ENCODE data around the gene SLC38A10. TPM values are rescaled to one million over a fixed set of nuclear protein-coding genes. Genes with fewer than 3 reads are reported as not detected.

SLC38A10 gene
- total RNA-seq, 1 experiment from 2014 or later: 109 TPM

DNA sequence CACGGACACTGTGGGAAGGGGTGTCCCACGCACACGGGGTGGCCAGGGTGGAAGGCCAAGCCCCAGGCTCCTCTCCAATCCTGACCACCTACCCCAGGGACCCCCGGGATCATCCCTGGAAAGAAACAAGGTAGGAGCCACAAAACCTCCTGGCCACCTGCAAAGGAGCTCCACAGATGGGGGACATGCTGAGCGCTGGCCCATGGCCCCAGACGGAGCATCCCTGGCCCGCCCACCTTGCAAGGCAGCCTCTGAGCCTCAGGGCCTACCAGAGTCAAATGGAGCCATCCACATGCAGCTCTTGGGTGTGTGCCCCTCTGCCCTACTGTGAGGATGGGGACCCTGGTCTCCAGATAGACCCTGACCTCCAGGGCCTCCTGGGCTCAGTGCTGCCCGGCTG is 16.3 kb downstream of the SLC38A10 start:
- DNase-seq (ENCODE audit: low spot score): no peak

DNA sequence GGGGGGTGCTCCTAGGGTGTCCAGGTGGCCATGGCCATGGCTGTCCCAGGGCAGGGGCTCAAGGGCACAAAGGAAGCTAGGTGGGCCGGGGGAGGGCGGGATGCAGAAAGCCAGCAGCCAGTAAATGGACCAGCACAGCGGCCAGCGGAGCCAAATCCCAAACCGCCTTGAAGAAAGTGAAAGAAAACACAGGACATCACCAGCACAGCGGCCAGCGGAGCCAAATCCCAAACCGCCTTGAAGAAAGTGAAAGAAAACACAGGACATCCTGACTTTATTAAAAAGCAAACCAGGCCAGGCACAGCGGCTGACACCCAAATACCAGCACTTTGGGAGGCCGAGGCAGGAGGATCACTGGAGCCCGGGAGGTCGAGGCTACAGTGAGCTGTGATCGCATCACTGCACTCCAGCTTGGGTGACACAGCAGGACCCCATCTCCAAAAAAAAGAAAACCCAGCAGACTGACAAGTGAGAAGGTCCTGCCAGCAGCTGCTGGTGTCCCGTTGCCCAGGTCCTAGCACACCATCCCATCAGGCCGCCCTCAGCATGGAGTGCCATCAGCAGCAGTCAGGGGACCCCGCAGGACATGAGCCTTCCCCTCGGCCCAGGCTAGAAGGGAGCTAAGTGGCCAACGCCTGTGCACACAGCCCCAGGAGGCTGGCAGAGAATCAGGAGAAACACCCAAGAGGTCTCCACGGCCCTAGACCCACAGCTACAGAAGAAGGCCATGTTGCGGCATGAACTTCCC is 17.0 kb downstream of the SLC38A10 start:
- no peak for DNase-seq (ENCODE audit: low spot score)

DNA sequence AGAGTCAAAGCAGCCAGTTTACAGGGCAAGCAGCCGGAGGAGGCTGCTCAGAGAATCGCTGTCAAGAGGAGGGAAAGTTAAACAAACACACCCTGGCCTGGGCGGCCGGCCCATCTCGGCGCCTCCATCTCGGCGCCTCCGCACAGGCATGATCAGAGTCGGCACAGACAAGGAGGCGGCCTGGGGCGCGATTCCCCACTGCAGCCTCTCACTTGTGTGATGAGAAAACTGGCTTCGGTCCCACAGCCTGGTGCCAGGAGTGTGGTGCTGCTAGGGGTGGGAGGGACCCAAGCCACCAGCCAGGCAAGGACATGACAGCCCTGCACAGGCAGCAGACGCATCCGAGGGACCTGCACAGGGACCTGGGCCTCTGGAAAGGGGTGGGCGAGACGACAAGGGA is 17.7 kb downstream of the SLC38A10 start:
- no peak for DNase-seq (ENCODE audit: low spot score)

DNA sequence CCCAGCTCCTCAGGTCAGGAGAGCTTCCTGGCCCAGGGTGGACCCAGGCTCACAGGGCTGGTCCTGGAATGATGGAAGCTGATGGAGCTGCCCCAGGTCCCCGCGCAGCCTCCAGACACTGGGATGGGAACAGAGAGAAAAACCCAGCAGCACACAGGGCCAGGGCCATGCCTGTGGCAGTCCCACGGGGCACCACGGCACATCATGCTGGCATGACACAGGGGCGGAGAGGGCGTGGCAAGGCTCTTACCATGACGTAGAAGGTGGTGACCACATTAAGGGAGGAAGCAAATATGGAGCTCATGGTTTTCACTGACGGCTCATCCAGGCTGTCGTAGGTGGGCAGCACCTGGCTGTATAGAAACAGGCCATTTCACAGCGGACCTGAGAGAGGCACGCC is 18.3 kb downstream of the SLC38A10 start:
- DNase-seq (ENCODE audit: low spot score): no peak

DNA sequence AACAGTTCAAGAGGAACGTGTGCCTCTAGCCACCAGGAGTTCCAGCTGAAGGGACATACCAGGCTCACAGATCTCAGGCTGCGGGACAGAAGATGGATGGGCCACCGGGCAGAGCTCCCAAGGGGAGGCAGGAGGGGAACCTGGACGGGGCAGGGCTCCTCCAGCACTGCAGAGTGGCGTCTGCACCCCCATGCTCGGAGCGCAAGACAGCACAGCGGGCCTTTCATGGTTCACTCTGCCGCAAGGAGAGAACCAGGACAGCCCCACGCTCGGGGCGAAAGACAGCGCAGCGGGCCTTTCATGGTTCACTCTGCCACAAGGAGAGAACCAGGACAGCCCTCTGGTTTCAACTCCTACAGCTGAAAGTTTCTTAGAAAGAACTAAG is 20.6 kb downstream of the SLC38A10 start:
- no peak for DNase-seq (ENCODE audit: low spot score)

DNA sequence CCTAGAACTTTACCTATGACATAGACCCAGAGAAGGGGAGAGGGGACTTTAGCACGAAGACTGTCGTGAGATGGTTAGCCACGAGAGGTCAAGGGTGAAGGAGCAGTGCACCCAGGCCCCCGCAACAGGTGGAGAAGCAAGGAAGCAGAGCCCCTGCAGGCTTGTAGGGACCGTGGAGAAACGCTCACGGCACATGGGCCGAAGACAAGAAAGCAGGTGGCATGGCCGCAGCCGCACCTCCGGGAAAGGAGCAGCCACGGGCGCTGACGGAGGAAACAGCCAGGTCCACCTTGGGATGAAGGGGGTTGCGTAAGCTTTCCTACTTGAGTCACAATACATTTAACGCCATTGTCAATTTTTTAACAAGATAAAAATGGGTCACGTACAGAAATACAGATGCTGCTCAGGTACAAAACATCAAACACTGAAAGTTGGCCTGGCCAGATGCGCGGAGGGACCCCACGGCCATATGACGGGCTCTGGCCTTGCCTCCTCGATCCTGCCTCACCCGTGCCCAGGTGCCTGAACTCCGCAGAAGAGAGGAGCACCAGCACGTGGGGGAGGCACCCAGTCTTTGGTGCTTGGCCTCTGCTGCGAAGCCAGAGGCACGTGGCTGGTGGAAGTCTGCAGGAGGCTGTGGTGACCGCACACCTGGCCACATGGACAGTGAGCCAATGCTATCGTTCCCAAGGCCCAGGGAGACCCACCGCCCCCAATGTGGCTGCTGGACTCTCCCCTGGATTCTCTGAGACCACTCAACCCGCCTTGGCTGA is 21.2 kb downstream of the SLC38A10 start:
- no peak for DNase-seq (ENCODE audit: low spot score)

DNA sequence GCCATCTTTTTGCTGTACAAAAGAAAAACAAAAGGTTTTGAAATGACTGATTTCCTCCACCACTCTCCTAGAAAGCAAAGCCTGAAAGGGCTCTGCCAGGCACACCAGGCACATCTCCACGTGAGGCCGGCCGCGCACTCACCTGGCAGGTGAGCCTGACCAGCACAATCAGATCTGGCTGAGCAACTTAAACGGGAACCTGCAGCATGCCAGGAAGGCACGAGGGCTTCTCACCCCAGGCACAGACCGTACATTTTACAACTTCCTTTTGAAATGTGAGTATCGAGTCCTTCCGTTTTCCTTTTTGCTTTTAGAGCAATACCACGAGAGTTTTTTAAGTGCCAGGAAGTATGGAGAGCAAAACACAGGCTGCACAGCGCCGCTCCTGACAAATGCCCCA is 22.5 kb downstream of the SLC38A10 start:
- no peak for DNase-seq (ENCODE audit: low spot score)

DNA sequence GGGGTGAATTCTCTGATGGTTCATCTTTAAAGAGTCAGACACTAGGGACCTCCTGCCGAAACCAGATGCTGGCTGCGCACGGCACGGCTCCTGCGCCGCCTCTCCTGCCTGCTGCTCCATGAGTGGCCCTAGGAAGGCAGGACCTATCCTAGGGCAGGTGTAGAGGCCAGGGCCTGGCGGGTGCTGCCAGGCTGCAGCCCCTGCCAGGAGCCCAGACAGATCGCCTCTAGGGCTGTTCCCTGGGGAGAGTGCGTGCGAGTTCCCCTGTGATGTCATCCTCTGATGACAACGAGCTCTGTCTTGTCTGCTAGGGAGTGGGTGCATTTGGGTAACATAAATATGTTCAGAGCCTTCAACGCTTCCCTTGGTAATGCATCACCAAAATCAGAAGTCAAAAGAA is 23.9 kb downstream of the SLC38A10 start:
- no peak for DNase-seq (ENCODE audit: low spot score)

DNA sequence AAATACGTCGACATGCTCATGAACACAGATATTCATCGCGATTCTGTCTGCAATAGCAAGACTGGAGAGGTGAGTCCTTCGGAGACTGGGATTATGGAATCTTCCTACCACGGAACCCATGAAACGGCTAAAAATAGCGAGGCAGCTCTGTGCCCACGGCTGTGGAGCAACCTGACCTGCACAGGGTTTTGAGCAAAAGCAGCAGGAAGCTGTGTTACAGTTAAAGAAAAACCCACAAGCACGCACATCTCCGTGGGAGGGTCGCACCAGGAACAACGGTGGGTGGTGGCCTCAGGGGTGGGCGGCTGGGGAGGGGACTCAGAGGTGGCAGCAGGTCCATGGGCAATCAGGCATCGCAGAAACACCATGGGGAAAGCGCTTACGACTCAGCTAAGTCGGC is 24.8 kb downstream of the SLC38A10 start:
- DNase-seq (ENCODE audit: low spot score): no peak

DNA sequence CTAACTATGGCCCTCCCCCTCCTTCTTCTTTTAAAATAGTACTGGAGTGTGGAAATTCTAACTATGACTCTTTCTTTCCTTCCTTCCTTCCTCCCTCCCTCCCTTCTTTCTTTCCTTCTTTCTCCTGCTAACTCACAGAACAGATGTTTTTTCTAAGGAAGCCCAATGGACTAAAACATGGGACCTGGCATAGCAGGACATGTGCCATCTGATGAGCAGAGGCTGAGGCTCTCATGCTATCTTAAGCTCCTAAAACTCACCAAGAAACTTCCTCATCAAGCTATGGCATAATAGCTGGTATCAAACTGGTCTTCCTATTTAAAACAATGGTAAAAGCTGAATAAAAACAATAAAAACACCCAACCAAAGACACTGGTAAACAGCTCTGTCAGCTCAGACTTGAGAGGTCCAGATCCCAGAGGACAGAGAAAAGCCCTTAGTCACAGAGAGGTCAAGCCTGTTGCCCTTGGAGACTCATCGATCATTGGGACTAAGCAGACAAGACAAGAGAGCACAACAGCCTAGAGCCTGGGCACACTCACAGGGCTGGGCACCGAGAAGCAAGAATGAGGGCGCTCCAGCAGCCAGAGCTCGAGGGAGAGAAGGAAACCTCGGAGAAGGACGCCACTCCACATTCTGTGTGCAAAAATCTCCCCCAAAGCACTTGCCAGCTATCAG is 27.6 kb downstream of the SLC38A10 start:
- DNase-seq (ENCODE audit: low spot score): no peak

DNA sequence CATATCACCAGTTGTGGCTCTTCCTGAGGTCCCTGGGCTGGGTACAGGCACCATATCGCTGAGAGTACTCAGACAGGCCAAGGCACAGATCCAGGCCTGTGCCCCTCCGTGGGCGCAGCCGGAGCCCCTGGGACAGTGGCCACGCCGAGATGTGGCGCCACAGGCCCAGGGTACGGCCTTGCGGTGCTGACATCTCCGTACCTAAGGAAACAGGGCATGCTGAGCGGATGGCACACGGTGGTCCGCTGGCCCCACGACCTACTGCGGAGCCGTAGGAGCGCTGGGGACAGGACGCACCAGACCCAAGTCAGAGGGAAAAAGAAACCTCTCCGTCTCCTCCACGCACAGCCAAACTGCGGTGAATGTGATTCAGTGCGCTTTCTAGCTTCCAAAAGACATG is 29.5 kb downstream of the SLC38A10 start:
- DNase-seq (ENCODE audit: low spot score): no peak

DNA sequence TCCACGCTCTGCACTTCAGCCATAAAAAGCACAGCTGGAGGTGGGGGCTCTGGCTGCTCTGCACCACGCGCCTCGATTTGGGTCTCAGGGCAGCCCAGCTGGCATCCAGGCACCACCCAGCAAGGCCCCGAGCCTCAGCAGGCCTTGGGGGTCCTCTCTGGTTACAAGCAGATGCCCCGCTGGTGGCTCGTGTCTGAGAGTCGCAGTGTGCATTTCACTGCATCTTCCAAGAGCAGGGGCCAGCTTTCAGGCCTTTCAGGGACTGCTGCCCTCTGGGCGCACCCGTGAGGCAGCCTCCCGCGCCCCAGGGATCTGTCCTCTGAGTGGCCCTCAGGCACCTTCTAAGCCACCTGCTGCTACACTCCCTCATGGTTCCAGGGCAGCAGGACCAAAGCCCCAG is 30.5 kb downstream of the SLC38A10 start:
- no peak for DNase-seq (ENCODE audit: low spot score)

DNA sequence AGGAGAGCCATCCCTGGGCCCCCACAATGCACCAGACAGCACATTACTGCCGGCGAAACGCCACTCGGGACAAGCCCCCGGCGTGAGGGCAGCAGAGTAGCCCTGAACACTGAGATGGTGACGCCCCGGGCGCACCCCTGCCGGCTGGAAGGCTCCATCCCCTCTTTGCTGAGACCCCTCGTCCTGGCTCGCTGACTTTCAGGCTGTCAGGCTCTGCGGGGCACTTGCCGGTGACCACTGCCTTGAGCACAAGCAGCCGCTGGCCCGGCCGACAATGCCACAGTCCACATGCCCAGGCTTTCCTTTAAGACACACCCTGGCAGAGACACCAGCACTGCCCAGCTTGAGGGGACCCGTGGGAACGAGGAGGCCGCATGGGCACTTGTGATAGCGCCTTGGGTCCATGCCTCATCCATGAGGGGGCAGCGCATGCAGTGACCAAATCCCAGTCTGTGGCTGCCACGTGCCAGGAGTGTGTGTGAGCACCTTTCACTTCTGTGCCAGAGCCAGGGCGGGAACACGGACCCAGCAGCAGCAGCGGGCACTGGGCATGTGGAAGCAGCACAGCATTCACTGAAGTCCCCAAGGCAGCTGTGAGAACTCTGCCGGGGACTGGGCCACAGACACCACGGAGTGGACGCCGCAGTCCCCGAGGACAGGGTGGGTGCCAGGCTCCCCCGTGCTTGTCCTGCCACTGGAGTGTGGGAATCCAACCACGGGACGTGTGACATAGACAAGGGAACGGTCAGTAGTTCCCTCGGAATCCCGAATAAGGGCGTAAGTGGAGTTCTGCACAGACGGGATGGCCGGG is 31.5 kb downstream of the SLC38A10 start:
- DNase-seq (ENCODE audit: low spot score): no peak

DNA sequence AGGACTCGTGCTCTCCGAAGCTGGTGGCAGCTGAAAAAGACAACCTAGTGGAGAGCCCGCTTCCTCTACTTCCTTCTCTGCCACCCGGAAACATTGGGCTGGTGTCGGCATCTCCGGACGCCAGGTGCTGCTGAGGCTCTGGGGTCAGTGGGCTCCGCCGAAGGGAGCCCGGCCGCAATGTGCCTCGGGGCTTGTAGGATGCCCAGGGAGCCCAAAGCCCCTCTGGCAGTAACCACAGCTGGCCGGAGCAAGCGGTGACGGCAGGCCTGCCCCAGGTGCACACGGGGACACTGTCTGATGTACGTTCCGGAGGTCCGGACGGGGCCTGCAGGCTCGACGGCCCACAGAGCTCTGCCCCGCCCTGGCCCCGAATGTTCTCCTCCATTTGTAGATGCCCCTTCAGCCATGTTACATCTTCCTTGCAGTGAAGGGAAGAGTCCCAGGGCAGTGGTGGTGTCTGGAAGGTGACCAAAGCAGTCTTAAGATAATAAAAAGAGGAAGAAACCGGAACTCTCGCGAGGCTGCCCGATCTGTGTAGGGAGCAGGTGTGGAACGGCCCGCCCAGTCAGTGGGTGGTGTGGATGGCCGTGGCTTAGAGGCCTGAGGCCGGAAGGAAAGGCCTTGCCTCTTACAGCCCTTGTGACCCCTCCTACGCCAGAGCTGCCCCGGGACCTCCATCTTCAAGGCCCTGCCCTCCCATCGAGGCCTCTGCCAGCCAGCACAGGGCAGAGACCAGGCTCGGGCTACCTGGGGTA is 33.3 kb downstream of the SLC38A10 start:
- no peak for DNase-seq (ENCODE audit: low spot score)

DNA sequence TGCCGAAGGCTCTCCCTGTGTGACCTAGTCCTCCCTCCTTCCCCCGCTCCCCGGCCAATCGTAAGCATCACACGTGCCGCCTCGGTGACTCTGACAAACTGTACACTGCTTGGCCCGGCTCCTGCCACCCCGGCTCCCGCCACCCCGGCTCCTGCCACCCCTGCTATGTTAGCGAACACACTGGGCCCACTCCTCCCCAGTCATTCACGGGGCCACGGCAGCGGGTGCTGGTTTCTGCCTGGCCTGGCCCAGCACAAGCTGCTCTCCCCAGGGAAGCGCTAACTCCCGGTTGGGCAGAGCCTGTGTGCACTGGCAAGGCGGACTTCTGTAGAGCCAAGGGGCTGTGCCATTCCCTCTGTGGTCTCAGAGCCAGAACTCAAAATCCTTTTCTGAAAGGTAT is 34.0 kb downstream of the SLC38A10 start:
- DNase-seq (ENCODE audit: low spot score): no peak

DNA sequence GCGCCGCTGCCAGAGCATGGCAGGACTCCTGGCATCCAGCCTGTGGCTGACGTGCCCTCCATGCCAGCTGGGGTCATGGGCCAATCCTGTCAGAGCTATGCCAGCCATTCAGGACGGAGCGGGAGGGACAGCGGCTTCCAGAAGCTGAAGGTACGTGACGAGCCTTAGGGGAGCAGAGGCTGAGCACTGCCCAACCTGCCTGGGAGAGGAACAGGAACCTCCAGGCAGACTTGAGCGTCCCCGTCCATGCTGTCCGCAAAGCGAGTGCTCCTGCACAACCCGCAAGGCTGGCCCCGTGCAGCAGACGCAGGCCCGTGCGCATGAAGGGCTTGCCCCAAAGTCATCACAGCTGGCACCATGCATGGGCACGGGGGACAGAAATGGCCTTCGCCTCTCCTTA is 34.5 kb downstream of the SLC38A10 start:
- DNase-seq (ENCODE audit: low spot score): no peak

DNA sequence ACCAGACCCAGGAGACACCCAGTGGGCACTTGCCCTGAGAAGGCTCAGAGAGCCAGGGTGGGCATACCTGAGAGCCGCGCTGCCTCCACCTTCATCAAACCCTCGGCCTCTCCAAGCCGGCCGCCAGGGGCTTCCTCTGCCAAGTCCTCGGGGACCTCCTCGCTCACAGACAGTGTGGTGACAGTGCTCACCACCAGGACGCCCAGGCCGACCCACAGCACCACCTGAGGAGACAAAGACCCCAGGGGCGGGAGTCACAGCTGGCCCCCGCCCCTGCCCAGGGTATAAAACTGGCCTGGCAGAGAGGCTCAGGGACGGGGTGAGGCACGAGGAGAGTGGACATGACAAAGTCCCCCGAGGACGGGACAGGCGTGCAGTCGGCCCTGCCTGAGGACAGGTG is 34.9 kb downstream of the SLC38A10 start:
- no peak for DNase-seq (ENCODE audit: low spot score)

DNA sequence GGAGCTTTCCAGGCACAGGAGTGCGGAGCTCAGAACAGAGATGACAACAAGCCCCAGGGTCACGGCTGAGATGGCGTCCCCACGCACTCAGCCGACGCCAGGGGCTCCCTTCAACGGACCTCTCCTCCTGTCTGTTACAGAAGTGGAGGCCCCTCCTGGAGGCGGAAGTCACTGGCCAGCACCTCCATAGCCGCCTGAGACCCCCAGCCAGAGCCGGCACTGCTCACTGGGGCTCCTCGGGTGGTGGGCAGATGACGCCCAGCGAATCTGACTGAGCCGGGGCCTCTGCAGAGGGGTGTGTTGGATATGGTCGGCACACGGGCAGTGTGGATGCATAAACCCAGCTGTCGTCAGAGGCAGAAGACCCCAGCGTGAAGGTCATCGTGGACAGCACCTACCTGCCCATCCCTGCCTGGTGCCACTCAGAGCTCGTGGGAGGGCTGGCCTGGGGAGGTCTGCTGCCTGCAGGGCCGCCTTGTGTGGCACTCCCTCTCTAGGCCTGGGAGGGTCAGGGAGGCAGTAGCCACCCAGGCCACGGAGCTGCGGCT is 36.0 kb downstream of the SLC38A10 start:
- DNase-seq (ENCODE audit: low spot score): no peak

DNA sequence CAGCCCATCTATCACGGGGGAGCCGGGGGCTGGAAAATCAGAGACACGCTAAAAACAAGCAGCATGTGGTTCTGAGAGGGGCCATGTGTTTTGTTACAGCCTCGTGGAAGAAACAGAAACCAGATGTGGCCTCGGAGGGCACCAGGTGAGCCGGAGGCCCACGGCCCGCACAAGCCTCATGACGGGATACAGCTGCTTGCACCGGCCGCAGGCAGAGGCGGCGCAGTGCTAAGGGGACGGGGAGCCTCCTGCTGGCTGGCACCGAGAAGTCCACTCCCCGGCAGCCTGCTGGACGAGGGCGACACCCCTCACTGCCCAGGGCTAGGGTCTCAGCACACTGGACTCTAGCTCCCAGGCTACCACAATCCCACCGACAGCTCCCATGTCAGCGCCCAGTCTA is 36.8 kb downstream of the SLC38A10 start:
- DNase-seq (ENCODE audit: low spot score): no peak

DNA sequence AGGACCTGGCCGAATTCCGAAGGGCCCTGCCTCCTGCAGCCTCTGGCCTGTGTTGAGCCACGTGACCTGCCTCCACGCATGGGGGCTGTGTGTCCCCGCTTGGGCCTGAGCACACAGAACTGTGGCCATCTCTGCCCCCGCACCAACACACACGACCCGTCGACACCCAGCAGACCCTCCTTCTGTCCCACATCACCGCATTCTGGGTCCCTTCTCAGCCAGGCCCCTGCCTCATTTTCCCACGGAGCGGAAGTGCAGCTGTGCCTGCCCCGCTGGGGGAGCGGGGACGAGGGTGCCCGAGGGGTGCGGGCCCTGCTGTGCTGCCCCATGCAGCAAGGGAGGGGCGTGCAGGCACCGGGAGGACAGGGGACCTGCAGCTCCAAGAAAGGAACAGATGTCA is 37.6 kb downstream of the SLC38A10 start:
- no peak for DNase-seq (ENCODE audit: low spot score)

DNA sequence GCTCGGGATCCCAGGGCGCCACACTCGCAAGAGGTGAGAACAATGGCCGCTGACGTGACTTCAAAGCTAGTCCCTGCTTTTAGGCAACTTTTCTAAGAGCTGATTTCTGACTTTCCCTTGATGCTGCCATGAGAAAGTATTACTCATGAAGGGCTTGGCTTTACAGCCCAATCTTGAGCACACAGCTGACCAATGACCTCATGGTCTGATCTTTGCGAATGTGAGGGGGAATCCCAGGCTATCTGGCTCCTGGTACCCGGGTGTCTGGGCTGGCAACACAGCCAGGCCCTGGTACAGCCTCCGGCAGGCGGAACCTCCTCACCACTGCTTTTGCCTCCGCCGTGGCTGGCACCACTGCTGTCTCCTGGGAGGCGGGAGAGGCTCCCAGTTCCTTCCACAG is 38.5 kb downstream of the SLC38A10 start:
- no peak for DNase-seq (ENCODE audit: low spot score)

Data from HT-29 (cell line).